Skeletal muscle tissue (tissue), 4 donors: ENCODE data around the gene FAM50B. TPM values are rescaled to one million over a fixed set of nuclear protein-coding genes. Genes with fewer than 3 reads are reported as not detected.
A peak's percentile ranks its signal among the peaks of the same experiment; 100 is the strongest.

Experiments used
- H3K27ac ChIP-seq: one replicate; pipeline ENCODE4 v1.7.0; 2013; ENCODE audit warnings: mild to moderate bottlenecking, low read depth, low read length, inconsistent platforms
- H3K27me3 ChIP-seq, 3 donors: one replicate each; pipeline ENCODE4 v1.7.0; 2013; ENCODE audit warnings: low read length in 3 of 3; ENCODE audit not compliant: control insufficient read depth in 3 of 3, insufficient read depth in 3 of 3
- H3K36me3 ChIP-seq, 3 donors: one replicate each; pipeline ENCODE4 v1.7.0; 2013; ENCODE audit warnings: low read length in 3 of 3; ENCODE audit not compliant: control insufficient read depth in 3 of 3, insufficient read depth in 3 of 3
- H3K4me1 ChIP-seq, 3 donors: one replicate each; pipeline ENCODE4 v1.7.0; 2013; ENCODE audit warnings: low read length in 3 of 3, mild to moderate bottlenecking in 3 of 3; ENCODE audit not compliant: control insufficient read depth in 3 of 3, insufficient read depth in 3 of 3
- H3K4me3 ChIP-seq, 3 donors: one replicate each; pipeline ENCODE4 v1.7.0; 2013; ENCODE audit warnings: low read length in 3 of 3
- H3K9ac ChIP-seq, 3 donors: one replicate each; pipeline ENCODE4 v1.7.0; 2013; ENCODE audit warnings: low read length in 3 of 3, mild to moderate bottlenecking in 3 of 3, moderate library complexity in 2 of 3, low read depth in 1 of 3
- H3K9me3 ChIP-seq, 3 donors: one replicate each; pipeline ENCODE4 v1.7.0; 2013; ENCODE audit warnings: low read length in 3 of 3; ENCODE audit not compliant: control insufficient read depth in 3 of 3
- total RNA-seq: library from RNA; depleted of rRNA; stranded (reverse); fragments of >200 nt; gene quantifications from one replicate; pipeline ENCODE4 v1.2.3, GENCODE V29; 2014
- donor health status: Osteomylitis.

FAM50B gene, protein sequence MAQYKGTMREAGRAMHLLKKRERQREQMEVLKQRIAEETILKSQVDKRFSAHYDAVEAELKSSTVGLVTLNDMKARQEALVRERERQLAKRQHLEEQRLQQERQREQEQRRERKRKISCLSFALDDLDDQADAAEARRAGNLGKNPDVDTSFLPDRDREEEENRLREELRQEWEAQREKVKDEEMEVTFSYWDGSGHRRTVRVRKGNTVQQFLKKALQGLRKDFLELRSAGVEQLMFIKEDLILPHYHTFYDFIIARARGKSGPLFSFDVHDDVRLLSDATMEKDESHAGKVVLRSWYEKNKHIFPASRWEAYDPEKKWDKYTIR
- 12.0 TPM for total RNA-seq

DNA sequence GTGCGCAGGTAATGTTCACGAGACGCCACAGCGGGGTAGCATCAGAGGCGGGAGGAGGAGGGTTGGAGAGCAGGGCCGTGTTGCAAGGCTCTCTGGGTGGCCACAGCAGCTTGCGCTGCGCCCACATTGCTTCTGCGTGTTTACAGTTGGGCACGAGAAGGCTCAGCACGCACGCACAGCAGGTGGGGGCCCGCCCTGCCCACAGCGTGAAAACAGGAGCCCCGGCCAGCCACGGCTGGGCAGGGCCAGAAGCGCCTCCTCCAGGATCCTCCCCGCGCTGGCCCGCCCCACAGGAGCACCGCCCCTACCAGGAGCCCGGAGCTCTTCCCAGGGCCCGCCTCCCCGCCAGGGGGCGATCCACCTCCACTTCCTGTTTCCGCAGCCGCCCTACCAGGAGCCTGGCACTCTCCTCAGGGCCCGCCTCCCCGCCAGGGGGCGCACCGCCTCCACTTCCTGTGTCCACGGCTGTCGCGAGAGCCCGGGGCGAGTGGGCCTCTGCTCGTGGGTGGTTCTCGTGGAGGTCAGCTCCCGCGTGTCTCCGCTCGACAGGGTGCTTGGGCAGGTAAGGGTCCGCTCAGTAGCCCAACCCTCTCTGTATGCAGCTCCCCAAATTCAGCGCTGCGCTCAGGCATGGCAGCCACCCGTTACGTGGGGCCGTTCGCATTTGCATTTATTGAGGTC, at the start of gene FAM50B:
Gene FAM50B (plus strand): TSS at position 449 of the 681 bp plus-strand sequence. CDS start 439 bp downstream, outside the sequence.
- H3K4me3 ChIP-seq = peak within 1 kb of the TSS; percentile 75 to 83 (median 76)
- peak within 1 kb of the TSS; percentile 63 to 86 (median 83) for H3K9ac ChIP-seq
- peaks cover 8 to 28% (median 16%) of the 10 kb centered on the region in 3 donors for H3K4me1 ChIP-seq
- H3K27ac ChIP-seq = peak within 1 kb of the TSS; percentile 82
- peaks cover 0 to 3% (median 0%) of the 10 kb centered on the region in 3 donors for H3K9me3 ChIP-seq
- no peaks in the 10 kb centered on the region for H3K27me3 ChIP-seq
- peaks cover 0 to 4% (median 4%) of the 10 kb centered on the region in 3 donors for H3K36me3 ChIP-seq

DNA sequence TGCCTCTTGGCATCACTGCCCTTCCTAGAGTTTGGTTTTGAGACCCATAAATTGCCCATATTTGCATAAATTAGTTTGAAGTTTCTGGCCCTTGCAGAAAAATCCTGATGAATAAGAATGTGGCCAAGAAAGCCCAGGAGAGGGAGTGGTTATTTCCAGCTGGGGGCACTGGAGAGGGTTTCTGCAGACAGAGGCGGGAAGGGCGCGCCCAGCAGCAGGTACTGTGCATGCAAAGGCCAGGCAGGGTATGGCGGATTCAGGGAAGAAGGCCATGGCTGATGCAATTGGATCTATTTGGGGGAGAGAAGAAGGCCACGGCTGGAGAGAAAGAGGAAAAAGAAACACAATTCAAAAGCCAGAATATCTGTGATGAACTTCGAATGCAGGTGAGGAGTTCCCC, 49.5 kb upstream of the FAM50B start:
- Histone ChIP-seq H3K4me1 (peaks cover 7 to 17% (median 17%) of the 10 kb centered on the region in 3 donors), H3K4me3 (no peak overlapping the region), H3K27me3 (no peaks in the 10 kb centered on the region), H3K9me3 (no peaks in the 10 kb centered on the region), H3K36me3 (no peaks in the 10 kb centered on the region), H3K27ac (no peak overlapping the region), H3K9ac (no peak overlapping the region)

DNA sequence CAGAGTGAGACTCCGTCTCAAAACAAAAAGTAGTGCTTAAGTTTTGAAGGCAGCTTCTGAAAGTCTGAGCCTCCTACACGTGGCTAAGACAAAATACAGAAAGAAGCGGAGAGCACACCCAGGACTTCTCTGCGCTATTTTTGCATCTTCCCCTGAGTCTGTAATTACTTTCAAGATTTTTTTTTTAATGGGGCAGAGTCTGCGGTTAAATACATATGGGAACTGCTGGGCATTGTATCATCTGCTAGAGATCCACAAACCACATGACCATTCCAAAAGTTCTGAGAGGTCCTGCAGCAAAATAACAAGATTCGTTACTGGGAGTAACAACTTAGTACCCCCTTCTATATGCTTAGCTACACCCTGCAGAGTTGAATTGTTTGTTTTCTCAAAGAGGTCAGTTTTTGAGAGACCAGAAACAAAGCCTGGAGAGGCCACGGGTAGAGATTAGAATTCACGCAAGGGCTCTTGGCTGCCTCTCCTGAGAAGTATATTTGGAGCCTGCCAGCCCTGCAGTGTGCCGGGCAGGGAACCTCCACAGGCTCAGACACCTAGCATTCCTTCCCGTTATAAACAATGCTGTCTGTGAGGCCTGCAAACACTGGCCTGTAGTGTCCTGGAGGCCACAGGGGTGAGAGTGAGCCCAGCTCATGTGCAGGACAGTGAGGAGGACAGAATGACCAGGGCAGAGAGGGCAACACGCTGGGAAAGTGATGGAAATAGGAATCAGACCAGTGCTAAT, 48.2 kb upstream of the FAM50B start:
- no peaks in the 10 kb centered on the region for H3K27me3 ChIP-seq
- H3K9me3 ChIP-seq = no peaks in the 10 kb centered on the region
- H3K4me1 ChIP-seq = peaks cover 3 to 17% (median 17%) of the 10 kb centered on the region in 3 donors
- peak overlapping the region in 1 of 3 donors; percentile 13 for H3K4me3 ChIP-seq
- peak overlapping the region; percentile 15 for H3K27ac ChIP-seq
- no peak overlapping the region for H3K9ac ChIP-seq
- no peaks in the 10 kb centered on the region for H3K36me3 ChIP-seq

DNA sequence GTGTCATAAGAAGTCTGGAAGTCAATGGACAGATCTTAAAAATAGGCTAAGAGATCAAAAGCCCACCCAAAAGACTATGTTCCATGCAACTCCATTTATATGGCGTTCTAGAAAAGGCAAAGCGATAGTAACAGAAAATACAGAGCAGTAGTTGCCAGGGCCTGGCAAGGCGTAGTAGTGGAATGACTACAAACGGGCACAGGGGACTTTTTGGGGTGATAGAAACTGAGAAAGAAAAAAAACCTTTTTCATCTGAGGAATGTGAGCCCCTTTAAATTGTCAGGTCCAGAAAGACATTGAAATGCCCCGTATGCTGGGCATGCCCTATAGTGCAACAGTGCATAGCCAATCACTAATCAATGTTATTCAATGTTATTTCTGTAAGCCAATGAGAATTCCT, 47.2 kb upstream of the FAM50B start:
- H3K4me1 ChIP-seq = peaks cover 3 to 17% (median 17%) of the 10 kb centered on the region in 3 donors
- H3K4me3 ChIP-seq = no peak overlapping the region
- H3K27ac ChIP-seq = no peak overlapping the region
- no peaks in the 10 kb centered on the region for H3K9me3 ChIP-seq
- H3K9ac ChIP-seq = no peak overlapping the region
- no peaks in the 10 kb centered on the region for H3K27me3 ChIP-seq
- H3K36me3 ChIP-seq = no peaks in the 10 kb centered on the region

DNA sequence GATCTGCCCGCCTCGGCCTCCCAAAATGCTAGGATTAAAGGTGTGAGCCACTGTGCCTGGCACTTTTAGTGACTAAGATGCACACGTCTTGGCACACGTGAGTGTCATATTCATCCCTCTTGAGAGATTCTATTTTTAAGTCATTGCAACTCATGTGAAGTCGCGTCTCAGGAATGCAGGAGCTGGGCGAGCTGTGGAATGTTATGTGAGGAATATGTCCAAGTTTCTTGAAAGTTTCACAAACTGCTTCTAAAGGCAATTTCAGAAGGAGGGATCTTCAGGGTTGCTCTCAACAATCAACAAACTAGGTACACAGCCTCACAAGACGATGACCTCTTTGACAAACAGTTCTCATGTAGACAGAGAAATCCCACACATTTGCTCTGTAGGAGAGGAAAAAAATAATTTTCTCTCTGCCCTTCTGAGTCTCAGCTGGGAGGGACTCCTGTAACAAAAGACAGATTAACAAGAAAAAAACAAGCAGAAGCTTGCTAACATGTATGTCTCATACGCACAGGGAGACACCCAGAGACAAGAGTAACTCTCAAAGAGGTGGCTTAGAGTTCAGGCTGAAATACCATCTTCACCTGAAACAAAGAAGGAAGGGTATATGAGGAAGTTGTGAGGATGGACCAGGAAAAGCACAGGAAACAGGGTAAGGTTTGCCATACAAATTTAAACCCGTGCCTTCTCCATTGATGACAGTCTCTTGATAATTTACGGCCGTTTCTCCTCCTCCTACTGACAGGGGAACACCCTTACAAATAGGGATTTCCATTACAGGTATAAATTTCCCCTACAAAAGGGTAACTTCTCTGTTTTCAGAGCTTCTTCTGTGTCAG, 45.3 kb upstream of the FAM50B start:
- Histone ChIP-seq H3K4me1 (peaks cover 8 to 21% (median 20%) of the 10 kb centered on the region in 3 donors), H3K9ac (no peak overlapping the region)

DNA sequence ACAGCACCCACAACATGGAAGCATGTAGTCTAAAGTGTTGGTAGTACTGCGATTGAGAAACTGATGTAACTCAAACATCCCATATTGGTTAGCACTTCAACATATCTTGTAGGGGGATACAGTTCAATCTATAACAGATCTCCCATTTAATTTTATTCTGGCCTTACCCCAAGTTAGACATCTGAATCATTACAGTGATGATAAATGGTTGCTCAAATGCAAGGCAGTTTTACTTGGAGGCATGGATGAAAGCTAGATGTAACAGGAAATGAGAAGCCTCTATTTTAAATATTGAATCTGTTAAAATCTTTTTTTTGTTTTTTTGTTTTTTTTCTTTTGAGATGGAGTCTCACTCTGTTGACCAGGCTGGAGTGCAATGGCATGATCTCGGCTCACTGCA, 44.2 kb upstream of the FAM50B start:
- Histone ChIP-seq H3K36me3 (no peaks in the 10 kb centered on the region), H3K4me3 (no peak overlapping the region), H3K27me3 (no peaks in the 10 kb centered on the region), H3K4me1 (peaks cover 12 to 26% (median 25%) of the 10 kb centered on the region in 3 donors), H3K9me3 (no peaks in the 10 kb centered on the region), H3K9ac (no peak overlapping the region), H3K27ac (no peak overlapping the region)

More for the DNA sequence above, 45.3 kb upstream of the FAM50B start:
- no peaks in the 10 kb centered on the region for H3K9me3 ChIP-seq
- H3K27ac ChIP-seq = peak overlapping the region; percentile 58
- H3K4me3 ChIP-seq = no peak overlapping the region
- H3K27me3 ChIP-seq = no peaks in the 10 kb centered on the region
- no peaks in the 10 kb centered on the region for H3K36me3 ChIP-seq

DNA sequence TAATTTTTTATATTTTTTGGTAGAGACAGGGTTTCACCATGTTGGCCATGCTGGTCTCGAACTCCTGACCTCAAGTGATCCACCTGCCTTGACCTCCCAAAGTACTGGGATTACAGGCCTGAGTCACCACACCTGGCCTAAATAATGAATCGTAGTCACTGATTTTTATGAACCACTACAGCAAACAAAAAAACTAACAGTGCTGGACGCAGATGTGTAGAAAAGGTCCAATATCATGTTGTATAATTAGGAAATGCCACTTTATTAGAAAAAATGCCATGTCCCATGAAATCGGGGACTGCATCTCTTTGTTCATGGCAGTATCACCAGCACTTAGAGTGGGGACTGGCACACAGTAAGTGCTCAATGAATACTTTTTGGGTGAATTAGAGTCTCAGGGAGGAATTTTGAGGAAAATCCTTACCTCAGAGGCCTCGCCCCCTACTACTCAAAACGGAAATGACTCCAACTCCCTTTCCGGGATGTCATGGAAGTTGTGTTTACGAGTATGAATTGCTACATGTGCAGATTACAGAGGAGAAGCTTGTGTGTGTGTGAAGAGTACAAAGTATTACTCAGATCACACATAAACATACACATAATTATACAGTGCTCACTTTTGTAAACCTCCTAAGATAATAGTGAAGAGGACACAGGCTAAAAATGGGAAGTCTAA, 43.6 kb upstream of the FAM50B start:
- Histone ChIP-seq H3K27me3 (no peaks in the 10 kb centered on the region), H3K4me3 (no peak overlapping the region), H3K9ac (no peak overlapping the region), H3K4me1 (peaks cover 12 to 26% (median 25%) of the 10 kb centered on the region in 3 donors), H3K9me3 (no peaks in the 10 kb centered on the region), H3K36me3 (no peaks in the 10 kb centered on the region), H3K27ac (no peak overlapping the region)

DNA sequence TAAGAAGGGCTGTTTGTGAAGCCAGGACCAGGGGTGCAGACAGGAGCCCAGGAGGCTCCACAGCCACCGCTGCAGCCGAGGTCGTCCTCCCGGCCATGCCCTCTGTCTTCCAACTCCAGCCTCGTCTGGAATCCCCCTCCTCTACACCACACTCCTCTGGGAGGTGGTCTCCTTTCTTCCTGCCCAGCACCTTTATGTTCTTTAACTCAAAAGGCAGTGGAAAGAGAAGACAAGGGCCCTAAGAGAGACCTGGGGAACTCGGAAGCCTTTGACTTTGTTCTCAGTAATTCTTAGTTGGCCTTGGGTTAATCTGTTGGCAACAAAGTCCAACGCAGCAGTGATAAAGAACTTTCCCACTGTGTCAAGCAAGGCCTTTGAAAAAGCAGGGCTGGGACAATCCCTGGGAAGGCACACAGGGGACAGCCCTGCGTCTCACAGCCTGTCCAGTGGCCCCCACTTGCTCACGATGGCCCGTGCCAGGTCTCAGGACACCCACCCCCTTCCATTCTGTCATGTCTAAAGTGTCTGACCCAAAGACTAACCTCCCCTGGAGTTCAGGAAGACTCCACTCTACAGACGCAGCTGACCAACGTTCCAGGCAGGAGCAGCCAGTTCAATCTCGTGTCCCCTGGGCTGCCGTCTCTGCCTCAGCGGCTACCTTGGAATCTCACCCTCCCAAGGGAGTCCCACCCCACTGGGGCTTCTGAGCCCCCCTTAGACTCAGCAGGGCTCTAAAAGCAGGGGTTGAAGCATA, 42.8 kb upstream of the FAM50B start:
- Histone ChIP-seq H3K9me3 (no peaks in the 10 kb centered on the region), H3K36me3 (no peaks in the 10 kb centered on the region), H3K4me1 (peaks cover 12 to 21% (median 21%) of the 10 kb centered on the region in 3 donors), H3K9ac (no peak overlapping the region), H3K27me3 (no peaks in the 10 kb centered on the region), H3K4me3 (no peak overlapping the region), H3K27ac (no peak overlapping the region)
